Gastrocnemius medialis (tissue), 4 donors: ENCODE results near the gene SOWAHA.

ENCODE experiments used
- CTCF ChIP-seq, 5 experiments: fragments of 450-650 bp in 3 of 5; fragments of 200-600 bp in 2 of 5; sonication (generic) in 2 of 5; IDR thresholded peaks in 4 of 5; conservative IDR thresholded peaks in 1 of 5; 1 replicate in 4 of 5; 2 replicates in 1 of 5; pipeline ENCODE4 v1.5.1; 2016 to 2019; ENCODE audit warnings: antibody characterized with exemption in 5 of 5, mild to moderate bottlenecking in 3 of 5, moderate library complexity in 3 of 5
- POLR2A ChIP-seq, 2 donors: fragments of 450-650 bp; IDR thresholded peaks; one replicate each; pipeline ENCODE4 v1.6.1; 2017; ENCODE audit warnings: antibody characterized with exemption in 2 of 2, mild to moderate bottlenecking in 2 of 2, moderate library complexity in 2 of 2

DNA sequence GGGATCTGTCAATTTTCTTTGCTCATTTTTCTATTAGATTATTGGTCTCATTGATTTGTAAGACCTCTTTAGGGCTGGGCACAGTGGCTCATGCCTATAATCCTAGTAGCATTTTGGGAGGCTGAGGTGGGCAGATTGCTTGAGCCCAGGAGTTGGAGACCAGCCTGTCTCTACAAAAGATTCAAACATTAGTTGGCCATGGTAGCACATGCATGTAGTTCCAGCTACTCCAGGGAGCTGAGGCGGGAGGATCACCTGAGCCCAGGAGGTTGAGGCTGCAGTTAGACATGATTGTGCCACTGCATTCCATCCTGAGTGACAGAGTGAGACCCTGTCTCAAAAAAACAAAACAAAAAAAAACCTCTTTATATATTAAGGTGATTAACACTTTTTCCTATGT lies 23.8 kb downstream of the SOWAHA start:
- no peak for TF ChIP-seq CTCF (IDR thresholded peaks at IDR 0.05 in 4 of 5, conservative IDR thresholded peaks at IDR 0.05 in 1 of 5)
- no peak for TF ChIP-seq POLR2A (IDR thresholded peaks at IDR 0.05)
